Ovary (tissue), 9 donors: ENCODE measurements around the gene ST6GALNAC6. TPM values are rescaled to one million over a fixed set of nuclear protein-coding genes. Genes with fewer than 3 reads are reported as not detected.

Experiments used
- DNase-seq, 5 donors: peaks; one replicate each; pipeline ENCODE4 v3.0.0-alpha.2; 2019 to 2020
- H3K27ac ChIP-seq, 2 donors: fragments of 200-600 bp; one replicate each; pipeline versions ENCODE4 v1.5.1 to v1.8.0; 2019 to 2022
- H3K27me3 ChIP-seq: fragments of 200-600 bp; one replicate; pipeline ENCODE4 v1.8.0; 2022
- H3K36me3 ChIP-seq: fragments of 200-600 bp; sonication (generic); one replicate; pipeline ENCODE4 v1.5.1; 2019
- H3K4me1 ChIP-seq: one replicate; pipeline ENCODE4 v1.8.1; 2013; ENCODE audit warnings: mild to moderate bottlenecking, moderate library complexity; ENCODE audit not compliant: insufficient read depth
- H3K4me3 ChIP-seq: fragments of 200-600 bp; sonication (generic); one replicate; pipeline ENCODE4 v1.5.1; 2017
- H3K9me3 ChIP-seq, 2 donors: fragments of 200-600 bp in 1 of 2; sonication (generic) in 1 of 2; one replicate each; pipeline versions ENCODE4 v1.5.1 to v1.8.1; 2013 to 2019; ENCODE audit warnings: mild to moderate bottlenecking in 1 of 2, moderate library complexity in 1 of 2
- EP300 ChIP-seq: sonication (generic); formaldehyde crosslinking; IDR thresholded peaks from one replicate; pipeline ENCODE4 v1.6.1; 2017; ENCODE audit warnings: antibody characterized with exemption
- POLR2A ChIP-seq: fragments of 450-650 bp; IDR thresholded peaks from one replicate; pipeline ENCODE4 v1.6.1; 2017; ENCODE audit warnings: antibody characterized with exemption, mild to moderate bottlenecking, moderate library complexity
- WGBS, 3 donors: extraction: QIAGEN DNeasy Blood & Tissue Kit in 1 of 3; methylation state at CpG; one replicate each; pipeline versions ENCODE4 v1.1.5 to v1.1.7; 2013 to 2017; 5-methylcytosine and 5-hydroxymethylcytosine counted together
- intact Hi-C, 4 donors: fragments of 100-400 bp; cut with DNase I; formaldehyde crosslinking; loops; one replicate each; pipeline versions ENCODE4 v1.11.0 to v1.15.1; 2022 to 2023
- polyA plus RNA-seq, 2 donors: library from polyadenylated mRNA; stranded (reverse); fragments of 200-250 nt in 1 of 2; fragments of 350-450 nt in 1 of 2; fragmentation: Illumina TruSeq in 1 of 2; extraction: RNeasy Lipid Tissue Mini Kit (QIAGEN cat#74804) in 1 of 2; gene quantifications; one replicate each; pipeline ENCODE4 v1.2.3, GENCODE V29; 2013 to 2014
- total RNA-seq, 7 donors: library from RNA; depleted of rRNA in 2 of 7; stranded (reverse); fragments of >200 nt in 2 of 7; fragmentation: NEBNext Ultra II Directional in 3 of 7; extraction: Animal tissue kit (Norgen Biotek cat#: 25700) in 3 of 7; gene quantifications; one replicate each; pipeline versions ENCODE4 v1.1.0 to v1.2.4, GENCODE V29; 2016 to 2023
- TF ChIP-seq, protein P1 (sequence below), 3 donors: fragments of 450-650 bp in 2 of 3; fragments of 200-600 bp in 1 of 3; IDR thresholded peaks; one replicate each; pipeline versions ENCODE4 v1.5.1 to v1.8.0; 2016 to 2022; ENCODE audit warnings: antibody characterized with exemption in 3 of 3, mild to moderate bottlenecking in 1 of 3
- donor health status: DM: no; HTN: no; CAD: no; lungs with moderate emphysema.
- donor health status: DM: no; HTN: no; CAD: no.
- donor health status: Bipolar disorder and iron deficiency.
- donor health status: DM: yes; HTN: yes; CAD: no.
- donor health status: DM: no; HTN: no; CAD: no.
- donor health status: DM: yes; HTN: yes; CAD: no.

The ST6GALNAC6 gene
- total and polyA plus RNA-seq, 9 donors, result 52.5 to 145 (median 111) TPM

DNA sequence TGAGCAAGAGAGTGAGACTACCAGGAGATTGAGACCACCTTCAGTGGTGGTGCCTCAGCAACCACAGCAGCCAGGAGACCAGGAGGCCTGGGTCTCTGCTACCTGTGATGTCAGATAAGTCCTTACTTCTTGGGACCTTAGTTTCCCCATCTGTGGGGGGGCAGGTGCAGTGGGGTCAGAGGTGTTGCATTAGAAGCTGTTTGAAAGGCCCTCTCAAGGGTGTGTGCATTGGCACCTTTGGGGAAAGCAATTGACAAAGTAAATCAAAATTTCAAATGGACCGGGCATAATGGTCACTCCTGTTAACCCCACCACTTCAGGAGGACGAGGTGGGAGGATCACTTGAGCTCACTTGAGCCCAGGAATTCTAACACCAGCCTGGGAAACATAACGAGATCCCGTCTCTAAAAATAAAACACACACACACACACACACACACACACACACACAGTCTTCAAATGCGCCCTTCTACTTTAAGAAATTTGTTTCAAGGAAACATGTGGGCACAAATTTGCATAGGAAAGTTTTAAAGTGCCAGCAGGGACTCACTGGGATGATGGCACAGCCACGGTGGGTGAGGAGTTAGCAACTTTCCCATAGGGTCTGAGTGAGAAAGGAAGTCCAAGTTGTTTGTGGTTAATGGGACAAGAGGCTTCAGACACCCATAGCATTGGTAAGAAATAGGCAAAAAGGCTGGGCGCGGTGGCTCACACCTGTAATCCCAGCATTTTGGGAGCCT, 20.6 kb downstream of the ST6GALNAC6 start:
- Histone ChIP-seq H3K9me3 (no peaks in the 10 kb centered on the region), H3K36me3 (no peaks in the 10 kb centered on the region), H3K27ac (no peak overlapping the region), H3K27me3 (no peaks in the 10 kb centered on the region), H3K4me3 (no peak overlapping the region), H3K4me1 (peaks cover 25% of the 10 kb centered on the region)
- DNase-seq, result peak in 1 of 5 donors; percentile 37
- 47 to 52% (median 50%) methylated on average over 8 of the region's 8 CpGs for WGBS, 3 donors
- intact Hi-C loops, result no loop called here
- TF ChIP-seq POLR2A, result no peak
- TF ChIP-seq EP300, result no peak
- TF ChIP-seq, protein P1, sequence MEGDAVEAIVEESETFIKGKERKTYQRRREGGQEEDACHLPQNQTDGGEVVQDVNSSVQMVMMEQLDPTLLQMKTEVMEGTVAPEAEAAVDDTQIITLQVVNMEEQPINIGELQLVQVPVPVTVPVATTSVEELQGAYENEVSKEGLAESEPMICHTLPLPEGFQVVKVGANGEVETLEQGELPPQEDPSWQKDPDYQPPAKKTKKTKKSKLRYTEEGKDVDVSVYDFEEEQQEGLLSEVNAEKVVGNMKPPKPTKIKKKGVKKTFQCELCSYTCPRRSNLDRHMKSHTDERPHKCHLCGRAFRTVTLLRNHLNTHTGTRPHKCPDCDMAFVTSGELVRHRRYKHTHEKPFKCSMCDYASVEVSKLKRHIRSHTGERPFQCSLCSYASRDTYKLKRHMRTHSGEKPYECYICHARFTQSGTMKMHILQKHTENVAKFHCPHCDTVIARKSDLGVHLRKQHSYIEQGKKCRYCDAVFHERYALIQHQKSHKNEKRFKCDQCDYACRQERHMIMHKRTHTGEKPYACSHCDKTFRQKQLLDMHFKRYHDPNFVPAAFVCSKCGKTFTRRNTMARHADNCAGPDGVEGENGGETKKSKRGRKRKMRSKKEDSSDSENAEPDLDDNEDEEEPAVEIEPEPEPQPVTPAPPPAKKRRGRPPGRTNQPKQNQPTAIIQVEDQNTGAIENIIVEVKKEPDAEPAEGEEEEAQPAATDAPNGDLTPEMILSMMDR (IDR thresholded peaks at IDR 0.05), result no peak

DNA sequence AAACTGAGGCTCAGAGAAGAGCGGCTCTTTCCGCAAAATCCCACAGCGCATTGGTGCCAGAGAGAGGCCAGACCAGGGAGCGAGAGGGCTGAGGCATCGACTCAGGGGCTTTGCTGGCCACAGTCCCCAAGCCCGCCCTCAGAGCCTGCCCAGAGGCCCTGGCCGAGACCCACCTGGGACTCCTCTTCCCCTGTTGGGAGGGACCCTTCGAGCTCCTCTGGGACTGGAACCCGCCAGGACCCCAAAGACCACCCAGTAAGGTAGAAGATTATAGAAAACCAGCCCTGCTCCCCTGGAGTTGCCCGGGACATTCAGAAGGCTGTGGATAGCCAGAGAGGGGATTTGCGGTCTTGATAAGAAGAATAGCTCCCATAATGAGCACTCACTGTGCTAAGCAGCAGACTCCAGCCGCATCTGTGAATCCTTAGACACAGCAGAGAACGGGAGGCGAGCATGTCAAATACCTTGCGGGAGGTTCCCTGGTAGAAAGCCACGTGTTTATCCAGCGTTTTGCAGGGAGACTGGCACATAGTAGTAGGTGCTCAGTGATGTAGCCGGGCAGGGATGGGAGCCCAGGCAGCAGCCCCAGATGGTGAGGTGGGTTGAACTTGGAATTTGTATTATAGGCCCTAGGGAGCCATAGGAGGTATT, 21.3 kb downstream of the ST6GALNAC6 start:
- H3K4me3 ChIP-seq, result peak overlapping the region; percentile 46
- H3K9me3 ChIP-seq, result no peaks in the 10 kb centered on the region
- peaks cover 26% of the 10 kb centered on the region for H3K4me1 ChIP-seq
- intact Hi-C loops, result no loop called here
- peak; percentile 18 to 57 (median 39) for DNase-seq
- WGBS, 3 donors, result 6 to 23% (median 11%) methylated on average over 15 to 18 of the region's 18 CpGs
- no peaks in the 10 kb centered on the region for H3K27me3 ChIP-seq
- H3K27ac ChIP-seq, result peak overlapping the region; percentile 39 to 55
- TF ChIP-seq, protein P1 (IDR thresholded peaks at IDR 0.05), result no peak
- TF ChIP-seq POLR2A (no peak), EP300 (no peak)
- H3K36me3 ChIP-seq, result no peaks in the 10 kb centered on the region

DNA sequence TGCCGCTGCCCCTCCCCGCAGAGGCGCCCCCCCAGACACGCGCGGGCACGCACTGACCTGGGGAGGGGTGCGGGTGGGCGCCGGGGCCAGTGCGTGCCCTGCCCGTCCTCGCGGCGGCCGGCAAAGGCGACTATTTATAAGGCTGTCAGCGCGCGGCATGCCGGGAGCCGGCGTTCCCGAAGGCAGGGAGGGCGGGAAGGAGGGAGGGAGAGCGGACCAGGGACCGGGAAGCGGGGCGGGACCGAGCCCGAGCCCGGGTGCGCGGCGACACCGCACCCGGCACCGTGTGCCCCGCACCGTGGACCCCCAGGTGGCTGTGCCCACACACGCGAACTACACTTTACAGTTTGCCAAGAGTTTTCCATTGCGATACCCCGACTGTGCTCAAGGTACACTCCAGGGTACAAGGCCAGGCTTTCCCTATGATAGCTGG, 21.8 kb downstream of the ST6GALNAC6 start, which contains the start of gene AK1:
Gene AK1 (minus strand): TSS at position 110 of the 433 bp plus-strand sequence. CDS start 3,058 bp downstream, outside the sequence.
- DNase-seq, result peak; percentile 84 to 88 (median 87)
- Histone ChIP-seq H3K4me1 (peaks cover 26% of the 10 kb centered on the region), H3K4me3 (peak within 1 kb of the TSS; percentile 46), H3K27me3 (no peaks in the 10 kb centered on the region), H3K27ac (peak within 1 kb of the TSS; percentile 39 to 55), H3K9me3 (no peaks in the 10 kb centered on the region), H3K36me3 (no peaks in the 10 kb centered on the region)
- TF ChIP-seq EP300 (no peak), POLR2A (peak; percentile 28)
- TF ChIP-seq, protein P1 (IDR thresholded peaks at IDR 0.05), result no peak
- 0 to 6% (median 3%) methylated on average over 24 to 44 of the region's 44 CpGs for WGBS, 3 donors
- intact Hi-C loops, result no loop called here

DNA sequence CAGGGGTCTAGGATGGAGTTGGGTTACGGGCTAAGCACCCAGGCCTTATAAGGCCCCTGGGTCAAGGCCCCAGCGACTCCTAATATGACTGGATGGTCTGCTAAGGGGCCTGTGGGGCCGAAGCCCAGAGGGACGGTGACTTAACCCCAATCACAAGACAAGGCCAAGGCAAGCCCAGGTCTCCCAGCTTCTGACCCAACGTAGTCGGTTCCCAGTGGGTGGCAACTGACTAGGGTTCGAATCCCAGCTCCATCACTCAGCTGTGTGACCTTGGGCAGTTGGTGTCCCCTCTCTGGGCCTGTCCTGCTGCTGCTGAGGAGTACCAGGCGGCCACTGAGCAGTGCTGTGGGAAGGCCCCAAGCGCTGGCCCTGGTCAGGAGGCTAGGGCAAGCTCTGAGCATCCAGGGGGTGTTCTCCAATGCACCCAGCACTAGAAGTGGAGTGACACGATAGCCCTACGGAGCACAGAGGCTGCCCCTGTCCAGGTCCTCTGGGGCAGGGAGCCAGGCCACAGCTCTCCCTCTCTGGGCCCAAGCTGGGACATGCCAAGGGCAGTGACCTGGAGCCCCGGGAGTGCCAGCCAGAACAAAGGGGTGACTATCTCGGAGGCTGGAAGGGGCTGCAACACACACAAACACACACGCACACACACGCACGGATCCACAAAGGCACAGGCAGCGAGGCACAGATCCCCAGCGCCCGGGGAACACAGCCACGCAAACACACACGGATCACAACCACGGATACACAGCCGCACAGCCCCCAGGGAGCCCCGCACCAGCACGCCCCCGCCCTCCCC, 22.4 kb downstream of the ST6GALNAC6 start:
- Histone ChIP-seq H3K9me3 (no peaks in the 10 kb centered on the region), H3K4me3 (peak overlapping the region; percentile 46), H3K36me3 (no peaks in the 10 kb centered on the region), H3K27ac (peak overlapping the region; percentile 39 to 55), H3K27me3 (no peaks in the 10 kb centered on the region), H3K4me1 (peaks cover 28% of the 10 kb centered on the region)
- intact Hi-C loops, result no loop called here
- TF ChIP-seq EP300, result no peak
- TF ChIP-seq, protein P1 (IDR thresholded peaks at IDR 0.05), result no peak
- no peak for TF ChIP-seq POLR2A
- WGBS, 3 donors, result 24 to 51% (median 36%) methylated on average over 13 to 26 of the region's 26 CpGs
- peak in 4 of 5 donors; percentile 36 to 45 (median 43) for DNase-seq
